Measurements from ENCODE around the gene ARHGEF9. TPM values are rescaled to one million over a fixed set of nuclear protein-coding genes. Genes with fewer than 3 reads are reported as not detected.

ARHGEF9 gene
- polyA plus RNA-seq, 2 of the 4 experiments (the other 2 are of a cell fraction) = 6.8 to 15.4 TPM

DNA sequence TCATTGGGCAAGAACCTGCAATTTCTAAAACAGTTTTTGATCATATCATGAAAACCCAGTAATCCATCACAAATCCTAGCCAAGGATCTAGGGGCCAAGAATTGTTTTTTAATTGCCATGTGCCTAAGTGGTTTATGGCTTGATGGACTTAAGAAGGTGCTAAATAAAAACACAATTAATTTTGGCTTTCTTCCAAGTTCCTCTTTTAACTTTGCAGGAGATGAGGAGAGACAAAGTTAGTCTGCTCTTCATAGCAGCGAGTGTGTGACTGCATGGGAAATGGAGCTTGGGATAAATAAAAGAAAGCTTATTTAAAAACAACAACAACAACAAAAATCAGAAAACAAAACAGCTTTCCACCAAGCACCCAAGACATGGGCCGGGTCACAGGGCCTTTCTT is 41.4 kb downstream of the ARHGEF9 start:
- no peaks in the 10 kb centered on the region for H3K4me1 ChIP-seq
- H3K4me2 ChIP-seq = no peak overlapping the region
- H3K27ac ChIP-seq = no peak overlapping the region
- H3K4me3 ChIP-seq = no peak overlapping the region
- CTCF ChIA-PET = no interaction called here
- DNase-seq (ENCODE audit: low read depth in 1 of 2, low spot score in 1 of 2) = no peak
- WGBS (ENCODE audit: missing lambda C conversion rate) = 84% methylated on average over 2 of the region's 2 CpGs
- H3K9me3 ChIP-seq = no peaks in the 10 kb centered on the region
- no peak for ATAC-seq
- TF ChIP-seq CEBPB (IDR thresholded peaks at IDR 0.05) = no peak
- no peak for TF ChIP-seq EHMT2 (IDR thresholded peaks at IDR 0.05; ENCODE audit: low read depth)
- no peak for TF ChIP-seq SMC3 (IDR thresholded peaks at IDR 0.05)
- TF ChIP-seq JUN (IDR thresholded peaks at IDR 0.05) = no peak
- no peak for TF ChIP-seq EHF (CRISPR knock-in tag; IDR thresholded peaks at IDR 0.05)
- no peak for TF ChIP-seq RAD21 (conservative IDR thresholded peaks at IDR 0.05 in 1 of 2, IDR thresholded peaks at IDR 0.05 in 1 of 2)
- no peak for TF ChIP-seq MAZ (IDR thresholded peaks at IDR 0.05; ENCODE audit: borderline replicate concordance, low read depth, low read length)
- no peak for TF ChIP-seq HDAC2 (IDR thresholded peaks at IDR 0.05)
- TF ChIP-seq, protein P1, sequence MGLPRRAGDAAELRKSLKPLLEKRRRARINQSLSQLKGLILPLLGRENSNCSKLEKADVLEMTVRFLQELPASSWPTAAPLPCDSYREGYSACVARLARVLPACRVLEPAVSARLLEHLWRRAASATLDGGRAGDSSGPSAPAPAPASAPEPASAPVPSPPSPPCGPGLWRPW (IDR thresholded peaks at IDR 0.05) = no peak
- TF ChIP-seq NR3C1 (IDR thresholded peaks at IDR 0.05) = no peak
- no peak for TF ChIP-seq TFCP2L1 (CRISPR knock-in tag; IDR thresholded peaks at IDR 0.05)
- FAIRE-seq = peak; percentile 7
- POLR2A ChIA-PET = no interaction called here

DNA sequence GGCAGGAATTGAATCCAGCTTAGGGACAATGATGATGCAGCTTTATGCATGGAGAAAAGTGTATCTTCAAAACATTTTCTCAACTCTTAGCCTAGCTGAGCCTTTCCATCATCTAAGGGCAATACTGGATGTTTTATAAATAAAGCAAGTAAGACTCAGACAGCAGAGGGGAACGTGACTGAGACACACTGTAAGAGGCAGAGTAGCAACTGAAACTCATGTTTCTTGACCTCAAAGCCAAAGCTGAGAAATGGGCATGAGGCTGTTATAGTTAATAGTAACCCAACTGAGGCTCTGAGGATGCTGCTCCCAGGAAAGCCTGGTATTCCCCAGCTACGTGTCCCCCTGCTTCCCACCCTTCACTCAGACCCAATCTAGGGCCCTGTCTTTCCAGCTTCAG is 44.6 kb downstream of the ARHGEF9 start:
- no peak for FAIRE-seq
- POLR2A ChIA-PET = no interaction called here
- no peaks in the 10 kb centered on the region for H3K4me1 ChIP-seq
- no peak overlapping the region for H3K4me2 ChIP-seq
- DNase-seq (ENCODE audit: low read depth in 1 of 2, low spot score in 1 of 2) = no peak
- no peaks in the 10 kb centered on the region for H3K9me3 ChIP-seq
- TF ChIP-seq POLR2A (IDR thresholded peaks at IDR 0.05; ENCODE audit: low read length) (no peak), FOSL2 (IDR thresholded peaks at IDR 0.05) (no peak), FOSL2 (CRISPR knock-in tag; IDR thresholded peaks at IDR 0.05) (no peak), MYC (IDR thresholded peaks at IDR 0.05; ENCODE audit: borderline replicate concordance, low read length) (no peak), MAFK (IDR thresholded peaks at IDR 0.05; ENCODE audit: partially characterized antibody) (no peak), RCOR1 (IDR thresholded peaks at IDR 0.05; ENCODE audit: low read depth, low read length) (no peak), ZSCAN20 (CRISPR knock-in tag; IDR thresholded peaks at IDR 0.05) (no peak), JUNB (IDR thresholded peaks at IDR 0.05) (no peak), CBX8 (IDR thresholded peaks at IDR 0.05) (no peak), HOXA7 (CRISPR knock-in tag; IDR thresholded peaks at IDR 0.05) (no peak), HOXB13 (CRISPR knock-in tag; IDR thresholded peaks at IDR 0.05; ENCODE audit: low read depth) (no peak), CBX2 (IDR thresholded peaks at IDR 0.05; ENCODE audit: borderline replicate concordance, low read depth) (no peak), NPAS2 (CRISPR knock-in tag; IDR thresholded peaks at IDR 0.05; ENCODE audit: borderline replicate concordance) (no peak), KDM1A (IDR thresholded peaks at IDR 0.05; ENCODE audit: low read depth) (no peak)
- TF ChIP-seq, protein P2, sequence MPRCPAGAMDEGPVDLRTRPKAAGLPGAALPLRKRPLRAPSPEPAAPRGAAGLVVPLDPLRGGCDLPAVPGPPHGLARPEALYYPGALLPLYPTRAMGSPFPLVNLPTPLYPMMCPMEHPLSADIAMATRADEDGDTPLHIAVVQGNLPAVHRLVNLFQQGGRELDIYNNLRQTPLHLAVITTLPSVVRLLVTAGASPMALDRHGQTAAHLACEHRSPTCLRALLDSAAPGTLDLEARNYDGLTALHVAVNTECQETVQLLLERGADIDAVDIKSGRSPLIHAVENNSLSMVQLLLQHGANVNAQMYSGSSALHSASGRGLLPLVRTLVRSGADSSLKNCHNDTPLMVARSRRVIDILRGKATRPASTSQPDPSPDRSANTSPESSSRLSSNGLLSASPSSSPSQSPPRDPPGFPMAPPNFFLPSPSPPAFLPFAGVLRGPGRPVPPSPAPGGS (IDR thresholded peaks at IDR 0.05) = no peak
- TF ChIP-seq, protein P3, sequence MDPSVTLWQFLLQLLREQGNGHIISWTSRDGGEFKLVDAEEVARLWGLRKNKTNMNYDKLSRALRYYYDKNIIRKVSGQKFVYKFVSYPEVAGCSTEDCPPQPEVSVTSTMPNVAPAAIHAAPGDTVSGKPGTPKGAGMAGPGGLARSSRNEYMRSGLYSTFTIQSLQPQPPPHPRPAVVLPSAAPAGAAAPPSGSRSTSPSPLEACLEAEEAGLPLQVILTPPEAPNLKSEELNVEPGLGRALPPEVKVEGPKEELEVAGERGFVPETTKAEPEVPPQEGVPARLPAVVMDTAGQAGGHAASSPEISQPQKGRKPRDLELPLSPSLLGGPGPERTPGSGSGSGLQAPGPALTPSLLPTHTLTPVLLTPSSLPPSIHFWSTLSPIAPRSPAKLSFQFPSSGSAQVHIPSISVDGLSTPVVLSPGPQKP (IDR thresholded peaks at IDR 0.05; ENCODE audit: low read depth, low read length) = no peak
- CTCF ChIA-PET = no interaction called here
- no peak overlapping the region for H3K27ac ChIP-seq
- WGBS (ENCODE audit: missing lambda C conversion rate) = 73% methylated on average over 2 of the region's 2 CpGs
- H3K4me3 ChIP-seq = no peak overlapping the region
- ATAC-seq = no peak

DNA sequence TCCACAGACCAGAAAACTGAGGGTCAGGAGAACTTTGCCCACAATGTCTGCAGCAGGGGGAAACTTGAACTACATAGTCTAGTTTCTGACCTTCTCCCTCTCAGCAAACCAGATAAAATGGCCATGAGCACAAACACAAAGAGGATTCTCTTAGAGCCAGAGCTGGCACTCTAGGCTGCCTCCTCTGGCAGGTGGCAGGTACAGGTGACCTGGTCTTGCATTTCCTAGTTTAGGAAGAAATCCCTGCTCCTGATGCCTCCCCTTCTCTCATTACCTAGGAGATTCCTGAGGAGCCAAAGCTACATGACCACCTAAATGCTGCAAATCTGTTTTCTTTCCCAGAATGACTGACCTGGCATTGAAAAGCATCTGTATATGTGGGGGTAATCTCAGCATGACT is 45.1 kb downstream of the ARHGEF9 start:
- POLR2A ChIA-PET = no interaction called here
- no peak for ATAC-seq
- peak; percentile 84 for FAIRE-seq
- TF ChIP-seq, protein P4, sequence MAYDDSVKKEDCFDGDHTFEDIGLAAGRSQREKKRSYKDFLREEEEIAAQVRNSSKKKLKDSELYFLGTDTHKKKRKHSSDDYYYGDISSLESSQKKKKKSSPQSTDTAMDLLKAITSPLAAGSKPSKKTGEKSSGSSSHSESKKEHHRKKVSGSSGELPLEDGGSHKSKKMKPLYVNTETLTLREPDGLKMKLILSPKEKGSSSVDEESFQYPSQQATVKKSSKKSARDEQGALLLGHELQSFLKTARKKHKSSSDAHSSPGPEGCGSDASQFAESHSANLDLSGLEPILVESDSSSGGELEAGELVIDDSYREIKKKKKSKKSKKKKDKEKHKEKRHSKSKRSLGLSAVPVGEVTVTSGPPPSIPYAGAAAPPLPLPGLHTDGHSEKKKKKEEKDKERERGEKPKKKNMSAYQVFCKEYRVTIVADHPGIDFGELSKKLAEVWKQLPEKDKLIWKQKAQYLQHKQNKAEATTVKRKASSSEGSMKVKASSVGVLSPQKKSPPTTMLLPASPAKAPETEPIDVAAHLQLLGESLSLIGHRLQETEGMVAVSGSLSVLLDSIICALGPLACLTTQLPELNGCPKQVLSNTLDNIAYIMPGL (CRISPR knock-in tag; IDR thresholded peaks at IDR 0.05; ENCODE audit: borderline replicate concordance) = no peak
- TF ChIP-seq ZFP36 (IDR thresholded peaks at IDR 0.05; ENCODE audit: borderline replicate concordance, partially characterized antibody) = no peak
- TF ChIP-seq, protein P5, sequence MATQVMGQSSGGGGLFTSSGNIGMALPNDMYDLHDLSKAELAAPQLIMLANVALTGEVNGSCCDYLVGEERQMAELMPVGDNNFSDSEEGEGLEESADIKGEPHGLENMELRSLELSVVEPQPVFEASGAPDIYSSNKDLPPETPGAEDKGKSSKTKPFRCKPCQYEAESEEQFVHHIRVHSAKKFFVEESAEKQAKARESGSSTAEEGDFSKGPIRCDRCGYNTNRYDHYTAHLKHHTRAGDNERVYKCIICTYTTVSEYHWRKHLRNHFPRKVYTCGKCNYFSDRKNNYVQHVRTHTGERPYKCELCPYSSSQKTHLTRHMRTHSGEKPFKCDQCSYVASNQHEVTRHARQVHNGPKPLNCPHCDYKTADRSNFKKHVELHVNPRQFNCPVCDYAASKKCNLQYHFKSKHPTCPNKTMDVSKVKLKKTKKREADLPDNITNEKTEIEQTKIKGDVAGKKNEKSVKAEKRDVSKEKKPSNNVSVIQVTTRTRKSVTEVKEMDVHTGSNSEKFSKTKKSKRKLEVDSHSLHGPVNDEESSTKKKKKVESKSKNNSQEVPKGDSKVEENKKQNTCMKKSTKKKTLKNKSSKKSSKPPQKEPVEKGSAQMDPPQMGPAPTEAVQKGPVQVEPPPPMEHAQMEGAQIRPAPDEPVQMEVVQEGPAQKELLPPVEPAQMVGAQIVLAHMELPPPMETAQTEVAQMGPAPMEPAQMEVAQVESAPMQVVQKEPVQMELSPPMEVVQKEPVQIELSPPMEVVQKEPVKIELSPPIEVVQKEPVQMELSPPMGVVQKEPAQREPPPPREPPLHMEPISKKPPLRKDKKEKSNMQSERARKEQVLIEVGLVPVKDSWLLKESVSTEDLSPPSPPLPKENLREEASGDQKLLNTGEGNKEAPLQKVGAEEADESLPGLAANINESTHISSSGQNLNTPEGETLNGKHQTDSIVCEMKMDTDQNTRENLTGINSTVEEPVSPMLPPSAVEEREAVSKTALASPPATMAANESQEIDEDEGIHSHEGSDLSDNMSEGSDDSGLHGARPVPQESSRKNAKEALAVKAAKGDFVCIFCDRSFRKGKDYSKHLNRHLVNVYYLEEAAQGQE (IDR thresholded peaks at IDR 0.05) = no peak
- no peak for TF ChIP-seq CEBPB (IDR thresholded peaks at IDR 0.05)
- no peak for TF ChIP-seq BHLHE40 (IDR thresholded peaks at IDR 0.05; ENCODE audit: low read depth, low read length)
- no peak for TF ChIP-seq EP300 (IDR thresholded peaks at IDR 0.05)

More for the DNA sequence above, 45.1 kb downstream of the ARHGEF9 start:
- Histone ChIP-seq H3K4me2 (no peak overlapping the region), H3K9me3 (no peaks in the 10 kb centered on the region), H3K27ac (no peak overlapping the region), H3K4me1 (no peaks in the 10 kb centered on the region), H3K4me3 (no peak overlapping the region)
- no peak for DNase-seq (ENCODE audit: low read depth in 1 of 2, low spot score in 1 of 2)
- CTCF ChIA-PET = no interaction called here
